Endothelial cell of umbilical vein (primary cell): ENCODE results near the gene EHF. TPM values are rescaled to one million over a fixed set of nuclear protein-coding genes. Genes with fewer than 3 reads are reported as not detected.

Experiments used
- BruUV-seq: library from RNA; stranded (reverse); fragments of 400-500 nt; replicated peaks from 2 replicates; lab custom pipeline; 2021; lab: Mats Ljungman, UMichigan
- CTCF ChIA-PET: fragments of 300-600, 350-600 bp; sonication (Branson Sonifier 250); formaldehyde crosslinking; loops from one replicate; lab custom pipeline; 2021; ENCODE audit warnings: antibody characterized with exemption, inconsistent platforms; lab: Charles Lee
- POLR2A ChIA-PET: fragments of 300-600, 350-600 bp; sonication (Branson Sonifier 250); formaldehyde crosslinking; loops from one replicate; lab custom pipeline; 2021; ENCODE audit warnings: antibody characterized with exemption, inconsistent platforms; lab: Charles Lee
- DNase-seq: peaks from one replicate; pipeline ENCODE4 v3.0.0-alpha.2; 2011; ENCODE audit warnings: low read depth, low spot score
- FAIRE-seq: peaks from 2 replicates; lab custom pipeline; 2011; peaks lifted over from hg19 to GRCh38; lab: Jason Lieb, UNC
- H2AFZ ChIP-seq: 2 replicates; pipeline ENCODE4 v1.6.0; 2012; ENCODE audit warnings: low read depth, low read length, control low read depth, inconsistent platforms
- H3K27ac ChIP-seq: 2 replicates; pipeline ENCODE4 v1.5.1; 2011; ENCODE audit warnings: low read depth, mild to moderate bottlenecking, control low read depth, low read length, moderate library complexity; ENCODE audit not compliant: insufficient read depth
- H3K27me3 ChIP-seq, 2 experiments: 2 replicates each; pipeline versions ENCODE4 v1.6.0 to v1.6.1; 2011; ENCODE audit warnings: low read length in 2 of 2, mixed read lengths in 1 of 2; ENCODE audit not compliant: control insufficient read depth in 2 of 2, insufficient read depth in 2 of 2
- H3K36me3 ChIP-seq, 2 experiments: 2 replicates in 1 of 2; 3 replicates in 1 of 2; pipeline ENCODE4 v1.5.1; 2011; ENCODE audit warnings: low read length in 2 of 2, mild to moderate bottlenecking in 1 of 2, moderate library complexity in 1 of 2; ENCODE audit not compliant: control insufficient read depth in 2 of 2, insufficient read depth in 2 of 2; ENCODE audit errors: extremely low read depth in 1 of 2
- H3K4me1 ChIP-seq: 3 replicates; pipeline ENCODE4 v1.5.1; 2011; ENCODE audit warnings: mild to moderate bottlenecking, low read length; ENCODE audit not compliant: control insufficient read depth, insufficient read depth; ENCODE audit errors: extremely low read depth
- H3K4me2 ChIP-seq: 2 replicates; pipeline ENCODE4 v1.6.1; 2011; ENCODE audit warnings: low read length, control low read depth, mixed read lengths; ENCODE audit not compliant: insufficient read depth
- H3K4me3 ChIP-seq, 3 experiments: fragments of 200-600 bp in 1 of 3; sonication (generic), shearing (Covaris generic) in 1 of 3; replicated peaks in 1 of 3; 2 replicates each; pipeline ENCODE4 v1.5.1; 2011 to 2016; ENCODE audit warnings: control low read depth in 3 of 3, low read length in 3 of 3, mild to moderate bottlenecking in 2 of 3, inconsistent platforms in 1 of 3, low read depth in 1 of 3, moderate library complexity in 1 of 3; ENCODE audit not compliant: insufficient read depth in 1 of 3
- H3K79me2 ChIP-seq: 2 replicates; pipeline ENCODE4 v1.6.0; 2012; ENCODE audit warnings: low read length, inconsistent platforms; ENCODE audit not compliant: control insufficient read depth, insufficient read depth
- H3K9ac ChIP-seq: replicated peaks from 2 replicates; pipeline ENCODE3; 2011; ENCODE audit warnings: low read length, control low read depth; ENCODE audit not compliant: insufficient read depth; ENCODE audit errors: extremely low read depth
- H3K9me1 ChIP-seq: replicated peaks from 3 replicates; pipeline ENCODE4 v1.6.0; 2011; ENCODE audit warnings: mild to moderate bottlenecking, low read length; ENCODE audit not compliant: control insufficient read depth, insufficient read depth; ENCODE audit errors: extremely low read depth
- H3K9me3 ChIP-seq: replicated peaks from 2 replicates; pipeline ENCODE4 v1.5.1; 2012; ENCODE audit warnings: low read length, inconsistent platforms; ENCODE audit not compliant: control insufficient read depth, insufficient read depth
- H4K20me1 ChIP-seq: replicated peaks from 2 replicates; pipeline ENCODE3; 2011; ENCODE audit warnings: mild to moderate bottlenecking, low read length; ENCODE audit not compliant: control insufficient read depth, insufficient read depth; ENCODE audit errors: extremely low read depth
- CTCF ChIP-seq, 2 donors: IDR thresholded peaks; 1 replicate in 1 of 2; 2 replicates in 1 of 2; pipeline ENCODE4 v1.5.1; 2011; ENCODE audit warnings: low read length in 2 of 2, mild to moderate bottlenecking in 2 of 2, moderate library complexity in 2 of 2, control low read depth in 1 of 2, inconsistent platforms in 1 of 2, low read depth in 1 of 2; ENCODE audit not compliant: insufficient read depth in 1 of 2; ENCODE audit errors: extremely low read depth in 1 of 2
- EZH2 ChIP-seq: IDR thresholded peaks from 2 replicates; pipeline ENCODE4 v1.6.1; 2012; ENCODE audit warnings: borderline replicate concordance, low read depth, mild to moderate bottlenecking, moderate library complexity, low read length, inconsistent platforms; ENCODE audit not compliant: severe bottlenecking
- FOS ChIP-seq: IDR thresholded peaks from 2 replicates; pipeline ENCODE4 v1.6.1; 2011; ENCODE audit warnings: mild to moderate bottlenecking, low read length, moderate library complexity, borderline replicate concordance; ENCODE audit not compliant: insufficient read depth
- GATA2 ChIP-seq: IDR thresholded peaks from 2 replicates; pipeline ENCODE4 v1.7.0; 2011; ENCODE audit warnings: low read depth, mild to moderate bottlenecking, moderate library complexity, mixed read lengths, low read length; ENCODE audit not compliant: insufficient read length, insufficient read depth
- JUN ChIP-seq: IDR thresholded peaks from 2 replicates; pipeline ENCODE4 v1.6.1; 2011; ENCODE audit warnings: borderline replicate concordance, low read depth; ENCODE audit not compliant: insufficient read length, insufficient read depth
- MAX ChIP-seq: IDR thresholded peaks from 2 replicates; pipeline ENCODE4 v1.6.1; 2011; ENCODE audit not compliant: insufficient read depth, insufficient read length
- MYC ChIP-seq: IDR thresholded peaks from one replicate; pipeline ENCODE4 v1.6.1; 2011; ENCODE audit warnings: mild to moderate bottlenecking, low read depth, low read length
- POLR2A ChIP-seq: IDR thresholded peaks from 2 replicates; pipeline ENCODE4 v1.6.1; 2012; ENCODE audit warnings: low read depth, mild to moderate bottlenecking, control low read depth, low read length
- POLR2AphosphoS5 ChIP-seq: IDR thresholded peaks from 2 replicates; pipeline ENCODE4 v1.6.1; 2012; ENCODE audit warnings: low read depth, mild to moderate bottlenecking, control low read depth, low read length, moderate library complexity; ENCODE audit not compliant: insufficient read depth
- dilution Hi-C: fragments of 300-500 bp; cut with MboI; formaldehyde crosslinking; loops from one replicate; pipeline ENCODE4 v1.15.0; 2019; ENCODE audit warnings: low sequenced_read_pairs; ENCODE audit not compliant: extremely low pct_ligation_motif_present
- intact Hi-C: fragments of 100-400 bp; cut with micrococcal nuclease; formaldehyde crosslinking; loops from one replicate; pipeline ENCODE4 v1.10.0; 2022
- polyA plus RNA-seq, 4 experiments: library from polyadenylated mRNA; depleted of rRNA in 3 of 4; stranded (reverse) in 3 of 4; unstranded in 1 of 4; fragments of >200 nt; gene quantifications; 2 replicates each; pipeline versions ENCODE4 v1.2.1 to v1.2.3, GENCODE V29; 2011 to 2012; ENCODE audit warnings: missing spikeins in 1 of 4
- total RNA-seq: library from RNA; stranded (reverse); gene quantifications from 2 replicates; pipeline ENCODE4 v1.2.3, GENCODE V29; 2021

The EHF gene
- total and polyA plus RNA-seq, 2 donors (not counting 3 experiments of a cell fraction or from before 2014, with no cell fraction given), result not detected

- DNase-seq (no peak), FAIRE-seq (no peak)
- no TSS peak for BruUV-seq
- no peak overlapping the region for H3K4me3 ChIP-seq
- CTCF ChIA-PET, result no interaction called here
- peaks cover 0 to 3% of the 10 kb centered on the region in 2 experiments for H3K27me3 ChIP-seq
- no peak for TF ChIP-seq MYC
- no peak for TF ChIP-seq POLR2A
- no peak for TF ChIP-seq EZH2
- no peak for TF ChIP-seq GATA2
- no peak for TF ChIP-seq POLR2AphosphoS5
- no peak for TF ChIP-seq JUN
- TF ChIP-seq CTCF (IDR thresholded peaks at IDR 0.05; ENCODE audit: extremely low read depth in 1 of 2, insufficient read depth in 1 of 2, low read depth in 1 of 2, low read length in 2 of 2), result no peak
- no peak for TF ChIP-seq MAX
- TF ChIP-seq FOS, result no peak
- H4K20me1 ChIP-seq, result no peaks in the 10 kb centered on the region
- H2AFZ ChIP-seq, result no peak overlapping the region
- dilution Hi-C loops, result no loop called here
- H3K4me1 ChIP-seq, result no peaks in the 10 kb centered on the region
- POLR2A ChIA-PET, result no interaction called here
- no peak overlapping the region for H3K27ac ChIP-seq
- no peak overlapping the region for H3K4me2 ChIP-seq
- no peaks in the 10 kb centered on the region for H3K79me2 ChIP-seq
- H3K36me3 ChIP-seq, result no peaks in the 10 kb centered on the region
- intact Hi-C loops, result no loop called here
- H3K9me1 ChIP-seq, result no peaks in the 10 kb centered on the region
- no peaks in the 10 kb centered on the region for H3K9me3 ChIP-seq
- H3K9ac ChIP-seq, result no peak overlapping the region
Measured at GRCh38 chr11:34630544-34630943, 9.7 kb downstream of the EHF start.
